NCI-H2029 (cell line): Measurements from ENCODE around the gene URAD.

Experiments used
- DNase-seq: peaks from one replicate; lab custom pipeline; 2025; lab: John Stamatoyannopoulos, UW

Gene URAD

GRCh38 chr13:27956576-27957300 is 31.8 kb downstream of the URAD start:
- no peak for DNase-seq

- no peak for DNase-seq
Observed at GRCh38 chr13:27955014-27955591, 33.4 kb downstream of the URAD start.

DNA sequence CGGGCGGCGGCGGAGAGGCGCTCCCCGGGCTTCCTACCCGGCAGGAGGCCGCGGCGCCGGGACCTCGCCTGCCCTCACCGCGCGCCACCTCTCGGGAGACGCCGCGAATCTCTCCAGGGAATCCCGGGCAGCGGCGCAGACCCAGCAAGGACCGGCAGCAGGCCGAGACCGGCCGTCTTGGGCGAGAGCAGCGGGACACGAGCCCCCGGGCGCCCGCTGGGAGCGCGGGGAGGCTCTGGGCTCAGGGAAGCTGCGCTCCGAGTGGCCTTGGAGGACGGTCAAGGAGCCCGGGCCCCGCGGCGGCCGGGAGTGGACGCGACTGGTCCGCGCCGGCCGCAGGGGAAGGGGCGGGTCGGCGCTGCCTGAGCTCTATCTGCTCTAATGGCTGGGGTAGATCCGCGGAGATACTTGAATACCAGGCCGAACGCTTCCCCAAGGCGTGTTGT is 34.1 kb downstream of the URAD start:
- peak; percentile 20 for DNase-seq

DNA sequence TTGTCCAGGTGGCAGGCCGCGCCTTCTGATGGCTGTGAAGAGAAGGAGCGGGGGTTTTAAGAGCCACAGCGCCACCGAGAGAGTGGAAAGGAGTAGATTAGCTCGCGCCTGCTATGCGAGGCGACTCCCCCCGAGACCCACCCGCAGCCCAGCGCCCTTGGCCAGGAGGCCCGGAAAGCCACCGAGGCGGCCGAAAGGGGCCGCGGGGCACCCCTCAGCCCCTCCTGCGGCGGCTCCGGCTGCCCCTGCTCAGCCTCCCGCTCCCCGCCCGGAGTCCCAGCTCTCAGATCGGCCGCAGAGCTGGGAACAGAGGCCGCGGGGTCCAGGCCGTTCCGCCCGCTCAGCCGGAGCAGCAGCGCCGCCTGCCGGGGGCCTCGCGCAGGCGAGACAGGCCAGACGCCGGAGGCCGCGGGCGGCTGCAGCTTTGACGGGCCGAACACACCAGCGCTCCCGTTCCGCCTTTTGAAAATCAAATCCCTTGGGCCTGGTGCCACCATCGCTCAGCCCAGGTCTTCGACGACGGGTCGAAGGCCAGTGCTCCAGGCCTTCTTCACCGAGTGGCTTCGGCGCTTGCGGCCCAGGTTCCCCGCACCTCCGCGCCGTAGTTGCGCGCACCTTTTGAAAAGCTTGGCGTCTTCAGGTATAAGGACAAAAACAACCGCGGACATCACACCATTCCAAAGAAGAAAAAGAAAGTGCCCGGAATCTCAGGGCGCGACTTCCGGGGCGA is 34.7 kb downstream of the URAD start:
- peak; percentile 35 for DNase-seq

DNA sequence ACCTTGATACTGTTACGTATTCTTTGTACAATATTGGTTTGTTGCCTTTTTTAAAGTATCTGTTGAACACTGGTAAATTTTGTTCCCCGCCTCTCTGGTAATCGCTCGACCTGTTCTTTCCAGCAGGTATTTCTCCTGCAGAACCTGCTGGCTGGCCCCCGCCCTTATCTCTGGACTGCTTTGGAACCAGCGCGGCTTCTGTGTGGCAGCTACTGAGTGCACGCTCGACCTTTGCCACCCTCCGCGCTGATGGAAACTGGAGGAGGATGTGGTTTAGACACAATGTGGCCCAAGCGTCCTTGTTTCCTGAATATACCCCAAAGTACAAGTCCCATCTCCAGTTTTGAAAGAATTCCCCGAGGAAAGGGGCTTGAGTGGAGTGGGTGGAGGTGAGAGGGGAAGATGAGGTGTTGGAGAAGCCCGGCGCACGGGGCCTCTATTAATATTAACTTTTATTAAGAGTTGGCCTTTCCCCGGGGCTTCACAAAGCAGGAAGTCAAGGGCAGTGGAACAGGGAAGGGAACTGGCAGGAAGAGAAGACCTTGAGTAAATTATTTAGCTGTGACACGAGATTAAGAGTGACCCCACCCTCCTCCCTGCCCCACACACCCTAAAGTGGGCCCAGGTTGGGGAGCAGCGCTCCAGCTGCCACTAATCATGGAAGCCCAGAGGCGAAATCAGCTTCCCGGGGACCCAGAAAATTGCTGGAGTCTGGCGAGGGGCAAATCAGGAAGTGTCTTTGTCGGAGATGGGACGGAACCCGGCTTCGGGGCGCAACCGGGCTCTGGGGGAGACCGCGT is 35.4 kb downstream of the URAD start:
- DNase-seq, result no peak

DNA sequence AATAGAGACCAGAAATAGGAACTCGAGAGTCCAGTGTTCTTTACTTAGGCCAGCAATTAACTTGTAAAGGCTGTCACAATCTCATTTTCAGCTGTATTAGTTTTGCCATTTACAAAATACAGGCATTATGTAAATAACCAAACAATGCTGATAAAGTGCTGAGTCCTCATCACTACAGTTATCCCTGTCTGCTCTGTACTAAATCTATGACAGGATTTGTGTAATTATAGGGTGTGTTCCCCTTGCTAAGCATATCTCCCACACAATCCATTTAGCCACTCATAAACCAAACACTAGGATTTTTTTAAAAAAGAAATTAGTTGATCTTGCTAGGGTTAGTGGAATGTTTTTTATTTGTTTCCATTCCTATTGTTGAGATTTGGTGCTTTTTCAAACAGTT is 45.5 kb downstream of the URAD start:
- no peak for DNase-seq

- peak; percentile 39 for DNase-seq
Observed at GRCh38 chr13:27933580-27934328, 54.7 kb downstream of the URAD start.

- DNase-seq, result no peak
Observed at GRCh38 chr13:27933118-27933517, 55.4 kb downstream of the URAD start.

GRCh38 chr13:27929868-27930267 is 58.6 kb downstream of the URAD start:
- no peak for DNase-seq

- no peak for DNase-seq
Observed at GRCh38 chr13:27928805-27929753, 59.4 kb downstream of the URAD start.

DNA sequence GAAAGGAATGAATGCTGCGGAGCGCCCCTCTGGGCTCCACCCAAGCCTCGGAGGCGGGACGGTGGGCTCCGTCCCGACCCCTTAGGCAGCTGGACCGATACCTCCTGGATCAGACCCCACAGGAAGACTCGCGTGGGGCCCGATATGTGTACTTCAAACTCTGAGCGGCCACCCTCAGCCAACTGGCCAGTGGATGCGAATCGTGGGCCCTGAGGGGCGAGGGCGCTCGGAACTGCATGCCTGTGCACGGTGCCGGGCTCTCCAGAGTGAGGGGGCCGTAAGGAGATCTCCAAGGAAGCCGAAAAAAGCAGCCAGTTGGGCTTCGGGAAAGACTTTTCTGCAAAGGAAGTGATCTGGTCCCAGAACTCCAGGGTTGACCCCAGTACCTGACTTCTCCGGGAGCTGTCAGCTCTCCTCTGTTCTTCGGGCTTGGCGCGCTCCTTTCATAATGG is 60.1 kb downstream of the URAD start:
- no peak for DNase-seq
